Measurements from ENCODE around the gene CTSV. TPM values are rescaled to one million over a fixed set of nuclear protein-coding genes. Genes with fewer than 3 reads are reported as not detected.
"Not testable (repeated sequence)": the region's sequence is repeated elsewhere in the genome, so short reads cannot be mapped to it uniquely, and the experiment has no call there.

CTSV gene
- total and polyA plus RNA-seq, 2 donors (not counting 1 experiment from before 2014, with no cell fraction given) = 0.25 to 0.66 TPM

- no peaks in the 10 kb centered on the region for H3K36me3 ChIP-seq (ENCODE audit: control insufficient read depth, insufficient read depth, low read length)
- H3K79me2 ChIP-seq (ENCODE audit: control insufficient read depth, insufficient read depth, low read length) = no peaks in the 10 kb centered on the region
- H2AFZ ChIP-seq (ENCODE audit: low read length) = no peak overlapping the region
- no peak overlapping the region for H3K27ac ChIP-seq (ENCODE audit: insufficient read depth, low read length)
- H3K4me3 ChIP-seq (replicated peaks in 1 of 4; ENCODE audit: control extremely low read depth in 1 of 4, insufficient read depth in 1 of 4, low read depth in 3 of 4, low read length in 4 of 4) = no peak overlapping the region
- H3K4me2 ChIP-seq (ENCODE audit: extremely low read depth, insufficient read depth, low read length) = no peak overlapping the region
- no peak for DNase-seq (ENCODE audit: low read depth in 2 of 2)
- no peaks in the 10 kb centered on the region for H3K27me3 ChIP-seq (ENCODE audit: control insufficient read depth, insufficient read depth, low read length)
- no peaks in the 10 kb centered on the region for H3K4me1 ChIP-seq (ENCODE audit: control insufficient read depth, extremely low read depth, insufficient read depth, low read length)
- no peak for TF ChIP-seq EZH2 (IDR thresholded peaks at IDR 0.05; ENCODE audit: low read length, missing control alignments)
- no peaks in the 10 kb centered on the region for H4K20me1 ChIP-seq (ENCODE audit: control insufficient read depth, extremely low read depth, insufficient read depth, low read length)
- H3K9ac ChIP-seq (ENCODE audit: insufficient read depth, low read length) = no peak overlapping the region
- no peaks in the 10 kb centered on the region for H3K9me3 ChIP-seq (ENCODE audit: control insufficient read depth, insufficient read depth, low read depth, low read length)
Observed at GRCh38 chr9:97077452-97078295, 38.7 kb upstream of the CTSV start.

- H3K4me3 ChIP-seq (replicated peaks in 1 of 4; ENCODE audit: control extremely low read depth in 1 of 4, insufficient read depth in 1 of 4, low read depth in 3 of 4, low read length in 4 of 4); H3K79me2 ChIP-seq (ENCODE audit: control insufficient read depth, insufficient read depth, low read length); H4K20me1 ChIP-seq (ENCODE audit: control insufficient read depth, extremely low read depth, insufficient read depth, low read length); H2AFZ ChIP-seq (ENCODE audit: low read length); H3K9ac ChIP-seq (ENCODE audit: insufficient read depth, low read length); H3K9me3 ChIP-seq (ENCODE audit: control insufficient read depth, insufficient read depth, low read depth, low read length); H3K36me3 ChIP-seq (ENCODE audit: control insufficient read depth, insufficient read depth, low read length); H3K4me1 ChIP-seq (ENCODE audit: control insufficient read depth, extremely low read depth, insufficient read depth, low read length); H3K27ac ChIP-seq (ENCODE audit: insufficient read depth, low read length); H3K4me2 ChIP-seq (ENCODE audit: extremely low read depth, insufficient read depth, low read length); H3K27me3 ChIP-seq (ENCODE audit: control insufficient read depth, insufficient read depth, low read length); DNase-seq (ENCODE audit: low read depth in 2 of 2): not testable (repeated sequence)
Observed at GRCh38 chr9:97076731-97077451, 37.9 kb upstream of the CTSV start.

GRCh38 chr9:97076238-97076637, 37.3 kb upstream of the CTSV start:
- TF ChIP-seq EZH2 (IDR thresholded peaks at IDR 0.05; ENCODE audit: low read length, missing control alignments) (no peak), CTCF (conservative IDR thresholded peaks at IDR 0.05 in 1 of 2, IDR thresholded peaks at IDR 0.05 in 1 of 2; ENCODE audit: low read depth in 1 of 2, low read length in 2 of 2) (no peak)
- Histone ChIP-seq H3K4me1 (ENCODE audit: control insufficient read depth, extremely low read depth, insufficient read depth, low read length) (no peaks in the 10 kb centered on the region), H4K20me1 (ENCODE audit: control insufficient read depth, extremely low read depth, insufficient read depth, low read length) (no peaks in the 10 kb centered on the region), H3K4me3 (replicated peaks in 1 of 4; ENCODE audit: control extremely low read depth in 1 of 4, insufficient read depth in 1 of 4, low read depth in 3 of 4, low read length in 4 of 4) (no peak overlapping the region), H3K79me2 (ENCODE audit: control insufficient read depth, insufficient read depth, low read length) (no peaks in the 10 kb centered on the region), H3K36me3 (ENCODE audit: control insufficient read depth, insufficient read depth, low read length) (no peaks in the 10 kb centered on the region), H3K27me3 (ENCODE audit: control insufficient read depth, insufficient read depth, low read length) (no peaks in the 10 kb centered on the region), H3K9me3 (ENCODE audit: control insufficient read depth, insufficient read depth, low read depth, low read length) (no peaks in the 10 kb centered on the region), H3K4me2 (ENCODE audit: extremely low read depth, insufficient read depth, low read length) (no peak overlapping the region), H2AFZ (ENCODE audit: low read length) (no peak overlapping the region), H3K27ac (ENCODE audit: insufficient read depth, low read length) (no peak overlapping the region), H3K9ac (ENCODE audit: insufficient read depth, low read length) (no peak overlapping the region)
- DNase-seq (ENCODE audit: low read depth in 2 of 2) = no peak
